Measurements from ENCODE around the gene RFX5. TPM values are rescaled to one million over a fixed set of nuclear protein-coding genes. Genes with fewer than 3 reads are reported as not detected.
A peak's percentile ranks its signal among the peaks of the same experiment; 100 is the strongest.

Gene RFX5
- total and polyA plus RNA-seq, 8 donors: 5.6 to 34.2 (median 9.0) TPM

GRCh38 chr1:151315565-151316235 is 31.4 kb downstream of the RFX5 start:
- TF ChIP-seq CTCF (IDR thresholded peaks at IDR 0.05): no peak
- no peak overlapping the region for H3K4me3 ChIP-seq
- no peaks in the 10 kb centered on the region for H3K27me3 ChIP-seq
- FAIRE-seq (no peak), ATAC-seq (no peak), DNase-seq (no peak)
- 90 to 93% methylated on average over 17 of the region's 17 CpGs for WGBS, 2 donors
- H3K27ac ChIP-seq: no peak overlapping the region
- peaks cover 0 to 13% (median 3%) of the 10 kb centered on the region in 3 donors for H3K4me1 ChIP-seq
- intact Hi-C loops (cut with DNase I): no loop called here
- peaks cover 0 to 18% (median 4%) of the 10 kb centered on the region in 3 donors for H3K36me3 ChIP-seq
- no peaks in the 10 kb centered on the region for H3K9me3 ChIP-seq

GRCh38 chr1:151314137-151314875 is 32.7 kb downstream of the RFX5 start:
- H3K27ac ChIP-seq: no peak overlapping the region
- intact Hi-C loops (cut with DNase I): no loop called here

DNA sequence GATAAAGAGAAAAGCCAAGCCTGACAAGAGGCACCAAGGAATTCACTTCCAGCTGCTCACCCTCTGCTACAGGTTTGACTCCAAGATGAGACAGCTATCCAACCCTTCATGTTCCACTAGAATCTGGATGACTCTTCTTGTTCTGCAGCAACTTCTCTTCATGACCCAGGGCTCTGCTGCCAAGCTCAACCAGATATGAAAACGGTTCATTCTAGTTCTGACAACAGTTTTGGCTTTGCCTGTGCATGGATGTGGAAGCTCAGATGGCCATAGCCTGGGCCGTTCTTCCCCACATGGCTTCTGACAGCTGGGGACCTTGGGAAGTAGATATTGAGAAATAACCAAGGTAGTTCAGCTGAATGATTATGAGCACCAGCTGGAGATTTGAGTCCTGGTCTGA is 33.6 kb downstream of the RFX5 start:
- Histone ChIP-seq H3K9me3 (no peaks in the 10 kb centered on the region), H3K27me3 (no peaks in the 10 kb centered on the region), H3K4me1 (peaks cover 0 to 13% (median 3%) of the 10 kb centered on the region in 3 donors), H3K27ac (no peak overlapping the region), H3K36me3 (peaks cover 0 to 23% (median 4%) of the 10 kb centered on the region in 3 donors), H3K4me3 (no peak overlapping the region)
- 38% methylated on average over 2 of the region's 2 CpGs for WGBS, 2 donors
- DNase-seq: no peak
- no peak for TF ChIP-seq CTCF (IDR thresholded peaks at IDR 0.05)
- intact Hi-C loops (cut with DNase I): no loop called here
- no peak for FAIRE-seq
- peak in 1 of 4 donors; percentile 11 for ATAC-seq

More at GRCh38 chr1:151314137-151314875, 32.7 kb downstream of the RFX5 start:
- peak in 3 of 6 donors; percentile 44 to 61 (median 59) for DNase-seq
- ATAC-seq: peak; percentile 42 to 72 (median 60)
- H3K4me1 ChIP-seq: peaks cover 0 to 13% (median 3%) of the 10 kb centered on the region in 3 donors
- peaks cover 0 to 16% (median 4%) of the 10 kb centered on the region in 3 donors for H3K36me3 ChIP-seq
- 48 to 57% methylated on average over 3 of the region's 3 CpGs for WGBS, 2 donors
- no peak for FAIRE-seq
- no peaks in the 10 kb centered on the region for H3K9me3 ChIP-seq
- H3K4me3 ChIP-seq: no peak overlapping the region
- no peaks in the 10 kb centered on the region for H3K27me3 ChIP-seq
- TF ChIP-seq CTCF (IDR thresholded peaks at IDR 0.05): no peak

DNA sequence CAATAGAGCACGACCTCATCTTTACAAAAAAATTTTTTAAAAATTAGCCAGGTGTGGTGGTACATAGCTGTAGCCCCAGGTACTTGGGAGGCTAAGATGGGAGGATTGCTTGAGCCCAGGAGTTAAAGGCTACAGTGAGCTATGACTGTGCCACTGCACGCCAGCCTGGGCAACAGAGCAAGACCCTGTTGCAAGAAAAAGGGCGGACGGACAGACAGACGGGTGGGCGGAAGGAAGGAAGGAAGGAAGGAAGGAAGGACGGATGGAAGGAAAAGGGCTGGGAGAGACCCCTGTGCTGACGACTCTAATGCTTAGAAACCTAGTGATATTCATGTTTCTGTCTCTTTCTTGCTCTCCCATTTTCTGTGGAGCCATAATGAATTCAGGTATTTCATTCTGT is 34.2 kb downstream of the RFX5 start:
- no peak for TF ChIP-seq CTCF (IDR thresholded peaks at IDR 0.05)
- no peak overlapping the region for H3K27ac ChIP-seq
- no peak overlapping the region for H3K4me3 ChIP-seq
- no peaks in the 10 kb centered on the region for H3K9me3 ChIP-seq
- FAIRE-seq (no peak), ATAC-seq (no peak), DNase-seq (no peak)
- peaks cover 0 to 13% (median 3%) of the 10 kb centered on the region in 3 donors for H3K4me1 ChIP-seq
- peaks cover 0 to 30% (median 4%) of the 10 kb centered on the region in 3 donors for H3K36me3 ChIP-seq
- intact Hi-C loops (cut with DNase I): no loop called here
- 90% methylated on average over 8 of the region's 8 CpGs for WGBS, 2 donors
- no peaks in the 10 kb centered on the region for H3K27me3 ChIP-seq

Measured in pancreas (tissue), 10 donors.